GM19025 (cell line): ENCODE results near the gene OR10A7.
"Not testable (repeated sequence)": the region's sequence is repeated elsewhere in the genome, so short reads cannot be mapped to it uniquely, and the experiment has no call there.

Experiments used
- ATAC-seq: cut with Tn5 transposase; IDR thresholded peaks from one replicate; pipeline ENCODE4 v1.9.1; 2021; ENCODE audit warnings: mild to moderate bottlenecking, low read depth, moderate library complexity; ENCODE audit not compliant: unreplicated experiment

Gene OR10A7, protein sequence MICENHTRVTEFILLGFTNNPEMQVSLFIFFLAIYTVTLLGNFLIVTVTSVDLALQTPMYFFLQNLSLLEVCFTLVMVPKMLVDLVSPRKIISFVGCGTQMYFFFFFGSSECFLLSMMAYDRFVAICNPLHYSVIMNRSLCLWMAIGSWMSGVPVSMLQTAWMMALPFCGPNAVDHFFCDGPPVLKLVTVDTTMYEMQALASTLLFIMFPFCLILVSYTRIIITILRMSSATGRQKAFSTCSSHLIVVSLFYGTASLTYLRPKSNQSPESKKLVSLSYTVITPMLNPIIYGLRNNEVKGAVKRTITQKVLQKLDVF

DNA sequence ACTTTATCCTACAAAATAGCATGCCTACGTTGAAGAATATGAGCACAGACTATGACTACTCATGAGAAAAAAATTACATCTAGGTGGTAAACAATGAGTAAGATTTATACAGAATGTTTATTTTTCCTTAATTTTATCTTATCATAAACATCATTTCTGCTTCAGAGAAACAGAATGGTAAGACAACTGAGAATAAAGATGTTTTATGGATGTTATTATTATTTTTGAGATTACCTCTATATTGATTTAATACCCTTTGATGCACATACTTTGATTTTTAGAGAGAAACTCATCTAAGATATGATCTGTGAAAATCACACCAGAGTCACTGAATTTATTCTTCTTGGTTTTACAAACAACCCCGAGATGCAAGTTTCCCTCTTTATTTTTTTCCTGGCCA lies at the start of gene OR10A7:
Gene OR10A7 (plus strand): TSS at position 301 of the 400 bp plus-strand sequence. CDS start 0 bp downstream, at position 301.
- ATAC-seq, result no peak

DNA sequence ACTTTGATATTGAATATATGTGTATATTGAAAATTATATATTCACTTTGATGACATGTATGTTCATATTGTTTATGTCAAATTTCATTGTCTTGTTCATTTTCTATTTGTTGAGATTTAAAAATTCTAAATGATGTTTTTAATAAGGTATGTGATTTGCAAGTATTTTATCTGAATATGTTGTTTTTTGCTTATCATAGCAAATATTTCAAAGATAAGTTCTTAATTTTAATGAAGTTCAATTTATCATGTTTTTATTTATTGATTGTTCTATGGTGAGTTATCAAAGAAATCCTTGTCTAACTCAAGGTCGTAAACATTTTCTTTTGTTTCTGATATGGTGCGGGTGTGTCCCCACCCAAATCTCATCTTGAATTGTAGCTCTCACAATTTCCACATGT lies 49.4 kb upstream of the OR10A7 start:
- ATAC-seq, result no peak

DNA sequence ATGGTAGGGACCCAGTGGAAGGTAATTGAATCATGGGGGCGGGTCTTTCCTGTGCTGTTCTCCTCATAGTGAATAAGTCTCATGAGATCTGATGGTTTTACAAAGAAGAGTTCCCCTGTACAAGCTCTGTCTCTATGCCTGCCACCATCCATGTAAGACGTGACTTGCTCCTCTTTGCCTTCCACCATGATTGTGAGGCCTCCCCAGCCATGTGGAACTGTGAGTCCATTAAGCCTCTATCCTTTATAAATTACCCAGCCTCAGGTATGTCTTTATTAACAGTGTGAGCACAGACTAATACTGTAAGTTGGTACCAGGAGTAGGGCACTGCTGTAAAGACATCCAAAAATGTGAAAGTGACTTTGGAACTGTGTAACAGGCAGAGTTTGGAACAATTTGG lies 49.0 kb upstream of the OR10A7 start:
- not testable (repeated sequence) for ATAC-seq

DNA sequence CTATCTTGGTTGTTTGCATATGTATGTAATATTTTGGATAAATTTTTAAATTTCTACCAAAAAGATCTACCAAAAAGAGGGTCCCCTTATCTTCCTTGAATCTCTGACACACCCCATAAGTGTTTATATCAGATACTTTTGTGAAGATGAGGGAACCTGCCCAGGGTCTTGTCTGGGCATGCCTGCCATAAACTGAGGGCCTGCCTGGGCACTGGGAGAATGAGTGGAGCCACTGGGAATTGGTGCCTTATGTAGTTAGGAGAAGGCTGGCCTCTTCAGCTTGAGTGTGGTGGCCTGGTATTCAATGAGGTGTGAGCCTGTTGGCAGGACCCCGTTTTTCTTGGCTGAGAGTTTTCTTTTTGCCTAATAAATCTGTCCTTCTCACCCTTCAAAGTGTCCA lies 48.1 kb upstream of the OR10A7 start:
- ATAC-seq, result no peak

DNA sequence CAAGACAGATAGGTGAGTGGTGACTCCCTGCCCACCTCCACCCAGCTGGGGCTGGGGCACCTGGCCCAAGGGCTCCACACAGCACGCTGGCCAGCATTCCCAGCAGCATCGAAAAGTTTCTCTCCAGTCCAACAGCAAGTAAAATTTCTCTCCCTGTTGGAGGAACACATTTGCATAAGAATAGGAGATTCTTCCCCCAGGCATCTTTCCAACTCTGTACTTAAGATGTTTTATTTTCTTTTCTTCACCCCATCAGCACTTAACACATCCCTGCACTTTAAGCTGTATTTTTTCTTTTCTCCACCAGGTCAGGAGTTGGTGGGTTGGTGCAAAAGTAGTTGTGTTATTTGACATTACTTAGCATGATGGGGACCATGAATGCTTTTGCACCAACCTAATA lies 47.4 kb upstream of the OR10A7 start:
- no peak for ATAC-seq

DNA sequence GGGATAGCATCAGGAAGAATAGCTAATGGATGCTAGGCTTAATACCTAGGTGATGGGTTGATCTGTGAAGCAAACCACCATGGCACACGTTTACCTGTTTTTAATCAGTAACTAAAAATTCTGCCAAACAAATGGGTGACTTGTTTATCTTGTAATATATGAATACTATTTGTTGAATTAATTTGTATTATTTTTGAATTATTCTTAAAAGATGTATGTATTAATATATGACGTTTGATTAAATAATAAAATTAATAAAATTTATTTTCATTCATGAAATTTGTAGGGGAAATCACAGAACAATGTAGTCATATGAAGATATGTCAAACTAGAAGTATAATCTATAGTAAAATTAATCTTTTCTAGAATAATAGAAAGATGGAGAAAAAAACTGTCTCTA lies 32.3 kb upstream of the OR10A7 start:
- ATAC-seq, result no peak

DNA sequence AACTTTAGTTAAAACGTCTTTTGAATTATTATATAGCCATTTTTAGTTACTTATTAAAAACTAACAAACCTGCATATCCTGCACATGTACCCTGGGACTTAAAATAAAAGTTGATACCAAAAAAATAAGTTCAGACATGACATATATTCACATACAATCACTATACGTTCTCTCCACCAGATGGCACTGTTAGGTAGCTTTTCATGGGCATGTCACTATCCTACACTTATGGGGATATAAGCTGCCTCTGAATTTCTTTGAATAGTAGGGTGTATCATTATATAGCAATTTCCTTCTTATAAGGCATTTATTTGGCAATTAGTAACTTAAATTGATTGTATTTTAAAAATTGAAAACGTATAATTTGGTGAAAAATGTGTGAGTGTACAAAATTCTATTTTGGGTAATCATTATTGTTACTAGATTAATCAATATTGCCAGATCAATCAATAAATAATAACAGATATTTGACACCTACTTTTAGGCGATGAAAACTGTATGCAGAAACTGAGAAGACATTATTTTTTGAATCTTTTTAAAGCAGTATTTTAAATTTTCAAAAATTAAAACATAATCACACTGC lies 31.8 kb upstream of the OR10A7 start:
- peak; percentile 67 for ATAC-seq

DNA sequence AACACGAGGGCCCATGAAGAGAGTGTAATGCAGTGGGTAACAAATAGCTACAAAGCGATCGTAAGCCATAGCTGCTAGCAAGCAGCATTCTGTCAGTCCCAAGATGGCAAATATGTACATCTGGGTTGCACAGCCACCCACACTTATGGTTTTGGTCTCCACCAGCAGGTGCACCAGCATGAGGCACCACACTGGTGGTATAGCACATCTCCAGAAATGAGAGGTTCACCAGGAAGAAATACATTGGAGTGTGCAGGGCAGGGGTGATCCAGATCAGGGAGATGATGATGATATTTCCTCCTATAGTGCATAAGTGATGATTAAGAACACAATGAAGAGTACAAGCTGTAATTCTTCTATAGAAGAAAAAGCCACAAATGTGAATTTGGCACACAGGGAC lies 26.4 kb upstream of the OR10A7 start:
- ATAC-seq, result no peak

DNA sequence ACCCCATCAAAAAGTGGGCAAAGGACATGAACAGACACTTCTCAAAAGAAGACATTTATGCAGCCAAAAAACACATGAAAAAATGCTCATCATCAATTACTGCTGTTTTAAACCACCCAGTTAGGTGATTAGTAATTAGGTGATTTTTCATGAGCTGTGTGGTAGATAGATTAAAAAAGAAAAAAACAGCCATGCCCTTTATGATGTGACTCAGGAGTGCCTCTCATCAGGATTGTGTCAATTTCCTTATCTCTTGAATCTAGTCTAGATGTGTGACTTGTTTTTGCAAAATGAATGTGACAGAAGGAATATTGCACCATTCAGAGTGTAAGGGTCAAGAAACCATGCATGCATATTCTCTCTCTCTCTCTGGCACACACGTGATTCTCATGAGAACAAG lies 5.7 kb downstream of the OR10A7 start:
- no peak for ATAC-seq

DNA sequence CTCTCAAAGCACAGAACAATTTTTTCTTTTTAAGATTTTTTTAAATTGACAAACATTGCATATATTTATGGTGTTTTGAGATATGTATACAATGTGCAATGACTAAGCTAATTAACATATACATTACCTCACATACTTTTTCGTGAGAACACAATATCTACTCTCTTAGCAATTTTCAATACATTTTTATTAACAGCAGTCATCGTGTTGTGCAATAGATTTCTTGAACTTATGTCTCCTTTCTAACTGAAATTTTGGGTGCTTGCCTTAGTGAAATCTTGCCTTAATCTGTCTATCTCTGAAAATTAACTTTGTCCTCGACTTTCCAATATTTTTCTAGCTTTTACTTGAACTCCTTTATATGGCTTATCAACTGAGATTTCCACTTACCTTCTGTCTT lies 6.8 kb downstream of the OR10A7 start:
- no peak for ATAC-seq

DNA sequence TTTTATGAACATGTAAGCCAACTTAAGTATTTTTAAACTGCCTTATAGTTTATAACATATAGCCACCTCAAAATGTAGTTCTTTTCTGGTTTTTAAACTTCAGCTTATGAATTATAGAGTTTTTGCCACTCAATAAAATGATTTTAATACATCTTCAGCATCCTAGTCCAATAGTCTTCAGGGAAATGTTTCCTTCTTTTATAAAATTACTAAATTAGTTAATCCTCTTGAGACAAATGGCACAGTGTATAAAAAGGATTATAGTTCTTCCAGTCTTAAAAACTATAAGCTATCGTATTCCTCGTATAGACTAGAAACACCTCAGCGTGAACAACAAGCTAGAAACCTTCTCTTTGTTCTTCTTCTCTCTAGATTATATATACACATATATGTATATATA lies 23.5 kb downstream of the OR10A7 start, which contains the start of gene OR6C74:
Gene OR6C74 (plus strand): TSS at position 301 of the 400 bp plus-strand sequence. CDS start 2,679 bp downstream, outside the sequence.
- no peak for ATAC-seq

DNA sequence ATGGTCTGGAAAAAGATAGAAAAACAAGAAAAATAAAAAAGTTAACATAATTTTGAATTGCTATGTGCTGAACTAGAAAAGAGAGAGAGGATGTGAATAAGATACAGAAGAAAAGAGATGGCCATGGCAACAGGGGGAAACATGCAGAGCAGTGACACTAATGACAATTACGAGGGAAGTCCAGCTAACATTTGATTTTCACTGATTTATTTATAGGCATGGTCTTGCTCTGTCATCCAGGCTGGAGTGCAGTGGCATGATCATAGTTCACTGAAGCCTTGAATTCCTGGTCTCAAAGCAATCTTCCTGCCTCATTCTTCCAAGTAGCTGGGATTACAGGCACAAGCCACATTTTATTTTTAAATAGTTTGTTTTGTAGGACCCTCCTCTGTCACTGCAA lies 25.3 kb downstream of the OR10A7 start:
- ATAC-seq, result no peak

DNA sequence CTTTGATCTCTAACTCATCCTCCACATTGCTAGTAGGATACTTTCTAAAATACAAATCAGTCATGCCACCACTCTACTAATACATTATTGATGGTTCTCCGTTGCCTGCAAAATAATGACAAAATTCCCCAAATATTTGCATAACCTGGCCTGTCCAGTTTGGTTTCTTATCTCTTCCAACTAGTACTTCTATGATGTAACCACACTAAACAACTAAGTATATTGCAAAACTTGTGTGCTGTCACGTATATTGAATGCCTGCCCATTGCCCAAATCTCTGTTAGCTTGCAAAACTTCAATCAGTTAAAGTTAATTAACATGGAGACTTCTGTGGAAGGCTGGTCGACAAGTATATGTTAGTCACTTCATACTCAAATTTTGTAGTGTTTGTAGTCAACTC lies 30.1 kb downstream of the OR10A7 start:
- no peak for ATAC-seq

DNA sequence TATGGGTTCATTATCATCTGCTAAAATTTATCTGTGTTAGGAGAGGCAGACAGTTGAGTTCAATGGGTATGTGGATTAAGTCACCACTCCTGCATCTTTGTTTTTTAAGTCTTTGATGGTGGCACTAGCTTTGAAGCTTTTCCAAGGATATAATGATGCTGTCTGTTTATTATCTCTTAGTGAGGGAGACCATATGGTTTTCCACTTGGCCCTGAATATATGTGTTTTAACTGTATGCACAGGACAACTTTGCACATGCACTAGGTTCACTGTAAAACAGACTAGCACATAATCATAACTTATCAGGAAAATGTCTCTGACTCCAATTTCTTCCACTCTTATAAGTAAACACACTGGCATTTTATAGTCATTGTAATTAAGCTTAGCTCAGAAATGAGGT lies 32.5 kb downstream of the OR10A7 start:
- no peak for ATAC-seq

DNA sequence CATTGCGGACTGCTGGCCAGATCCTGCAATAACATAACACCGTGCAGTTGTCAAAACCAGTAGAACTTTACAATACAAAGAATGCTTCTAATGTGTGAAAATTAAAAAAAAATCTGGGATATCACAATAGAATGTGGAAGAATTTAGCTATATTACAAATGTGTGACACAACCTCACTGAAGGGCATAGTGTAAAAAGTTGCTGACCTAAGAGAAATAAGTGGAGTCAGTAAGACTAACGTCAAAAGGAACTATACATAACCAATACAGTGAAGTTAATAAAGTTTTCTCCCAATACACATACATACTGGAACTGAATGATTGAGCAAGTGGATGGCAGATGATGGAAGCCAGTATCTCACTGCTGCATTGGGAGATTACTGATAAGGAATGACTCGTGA lies 36.0 kb downstream of the OR10A7 start:
- ATAC-seq, result no peak

DNA sequence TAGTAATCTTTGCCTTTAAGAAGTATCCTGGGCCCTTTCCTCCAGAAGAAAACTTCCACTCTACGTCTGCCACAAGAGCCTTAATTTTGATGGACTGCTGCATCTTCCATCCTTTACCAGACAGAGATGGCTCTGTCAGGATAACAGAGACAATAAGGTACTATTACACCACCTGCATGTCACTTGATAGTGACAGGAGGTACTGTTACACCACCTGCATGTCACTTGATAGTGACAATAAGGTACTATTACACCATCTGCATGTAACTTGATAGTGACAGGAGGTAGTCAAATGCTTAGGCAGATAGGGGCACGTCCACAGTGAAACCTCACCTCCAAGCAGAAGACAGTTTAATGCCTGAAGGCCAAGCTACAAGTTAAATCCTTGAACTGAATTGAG lies 37.5 kb downstream of the OR10A7 start:
- no peak for ATAC-seq
